GM21723 (cell line): ENCODE measurements around the gene NACA2.
"Not testable (repeated sequence)": the region's sequence is repeated elsewhere in the genome, so short reads cannot be mapped to it uniquely, and the experiment has no call there.

Source experiments
- ATAC-seq: cut with Tn5 transposase; IDR thresholded peaks from one replicate; pipeline ENCODE4 v1.9.1; 2021; ENCODE audit warnings: mild to moderate bottlenecking, moderate library complexity; ENCODE audit not compliant: unreplicated experiment

NACA2 gene

GRCh38 chr17:61552560-61552959 lies 38.5 kb downstream of the NACA2 start:
- not testable (repeated sequence) for ATAC-seq

- no peak for ATAC-seq
Observed at GRCh38 chr17:61551255-61551742, 39.7 kb downstream of the NACA2 start.

GRCh38 chr17:61547113-61547512 lies 43.9 kb downstream of the NACA2 start:
- no peak for ATAC-seq

- ATAC-seq: no peak
Observed at GRCh38 chr17:61545335-61545938, 45.6 kb downstream of the NACA2 start.

GRCh38 chr17:61543786-61544415 lies 47.1 kb downstream of the NACA2 start:
- ATAC-seq: no peak

- ATAC-seq: no peak
Observed at GRCh38 chr17:61542027-61542426, 49.0 kb downstream of the NACA2 start.

GRCh38 chr17:61540874-61541273 lies 50.1 kb downstream of the NACA2 start:
- no peak for ATAC-seq
